ENCODE measurements around the gene TTBK2. TPM values are rescaled to one million over a fixed set of nuclear protein-coding genes. Genes with fewer than 3 reads are reported as not detected.
"Not testable (repeated sequence)": the region's sequence is repeated elsewhere in the genome, so short reads cannot be mapped to it uniquely, and the experiment has no call there.

TTBK2 gene
- total RNA-seq, 2 experiments from 2014 or later: 14.2 to 20.8 TPM

DNA sequence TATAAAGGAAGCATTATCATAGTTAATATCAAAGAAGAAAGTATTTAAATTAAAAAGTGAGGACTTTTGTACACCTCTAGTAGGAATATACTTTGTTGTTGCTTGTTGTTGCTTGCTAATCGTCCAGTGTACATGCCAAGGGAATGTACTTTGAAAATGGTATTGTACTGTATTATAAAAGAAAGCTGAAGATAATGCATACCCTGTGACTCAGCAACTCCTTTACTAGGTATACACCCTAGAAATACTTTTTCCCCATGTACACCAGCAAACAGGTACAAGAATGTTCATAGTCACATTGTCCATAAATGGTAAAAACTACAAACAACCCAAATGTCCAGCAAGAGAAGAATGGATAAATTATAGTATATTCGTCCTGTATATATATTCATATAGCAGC lies 12.0 kb downstream of the TTBK2 start:
- no peak overlapping the region for H2AFZ ChIP-seq (ENCODE audit: low read length)
- no peaks in the 10 kb centered on the region for H4K20me1 ChIP-seq (ENCODE audit: insufficient read depth, low read length)
- CTCF ChIA-PET (ENCODE audit: unreplicated experiment): no interaction called here
- DNase-seq (ENCODE audit: low spot score): no peak
- BruUV-seq (replicated peaks): no TSS peak
- H3K27ac ChIP-seq (ENCODE audit: low read depth, low read length, poor library complexity, severe bottlenecking): no peak overlapping the region
- POLR2A ChIA-PET: no interaction called here
- TF ChIP-seq EZH2phosphoT487 (IDR thresholded peaks at IDR 0.05; ENCODE audit: borderline replicate concordance, low read depth, low read length): no peak
- TF ChIP-seq CTCF (conservative IDR thresholded peaks at IDR 0.05; ENCODE audit: low read length): no peak
- intact Hi-C loops (cut with micrococcal nuclease; ENCODE audit: unreplicated experiment): no loop called here
- H3K4me1 ChIP-seq (ENCODE audit: insufficient read depth, low read length, poor library complexity, severe bottlenecking): no peaks in the 10 kb centered on the region
- no peaks in the 10 kb centered on the region for H3K9me2 ChIP-seq (ENCODE audit: insufficient read depth, low read length)
- H3K36me3 ChIP-seq (ENCODE audit: insufficient read depth, low read length): no peaks in the 10 kb centered on the region
- H3K4me2 ChIP-seq (ENCODE audit: low read length): no peak overlapping the region
- no peaks in the 10 kb centered on the region for H3K9me3 ChIP-seq (ENCODE audit: low read length)
- H3K4me3 ChIP-seq (ENCODE audit: low read depth, low read length, poor library complexity, severe bottlenecking): no peak overlapping the region
- H3K79me2 ChIP-seq (ENCODE audit: insufficient read depth, low read depth, low read length): 0 out of 2 replicates have a peak, but pooled peaks cover 5% of the 10 kb centered on the region

DNA sequence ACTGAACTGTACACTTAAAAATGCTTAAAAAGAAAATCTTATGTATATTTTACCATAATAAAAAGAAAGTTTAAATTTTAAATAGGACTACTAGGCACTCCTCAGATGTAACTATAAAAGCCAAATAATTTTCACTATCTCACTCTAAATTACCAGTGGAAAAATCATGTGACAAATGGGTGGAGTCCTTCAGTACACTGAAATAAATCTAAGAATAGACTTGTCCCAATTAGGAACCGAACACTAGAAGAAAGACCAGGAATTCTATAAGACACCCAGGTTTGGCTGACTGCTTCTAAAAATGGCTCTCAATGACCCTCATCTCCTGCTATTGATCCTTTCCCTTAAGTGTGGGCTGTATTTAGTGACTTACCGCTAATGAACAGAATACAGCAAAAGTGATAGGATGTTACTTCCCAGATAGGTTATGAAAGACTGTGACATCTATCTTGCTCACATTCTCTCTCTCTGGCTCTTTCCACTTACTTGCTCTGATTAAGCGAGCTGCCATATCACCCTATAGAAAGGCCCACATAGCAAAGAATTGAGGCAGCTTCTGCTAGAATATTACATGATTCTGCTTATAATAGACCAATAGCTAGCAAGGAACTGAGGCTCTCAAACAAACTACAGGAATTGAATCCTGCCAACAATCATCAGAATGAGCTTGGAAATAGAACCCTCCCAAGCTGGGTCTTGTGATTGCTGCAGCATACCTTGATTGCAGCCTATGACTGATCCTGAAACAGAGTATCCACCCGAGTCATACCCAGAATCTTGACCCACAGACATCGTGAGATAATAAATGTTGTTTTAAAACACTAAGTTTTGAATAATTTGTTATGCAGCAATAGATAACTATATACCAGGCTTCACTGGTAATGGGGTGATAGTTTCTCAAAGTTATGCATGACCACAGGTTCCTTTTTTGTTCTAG lies 16.9 kb downstream of the TTBK2 start:
- H3K4me3 ChIP-seq (ENCODE audit: low read depth, low read length, poor library complexity, severe bottlenecking): no peak overlapping the region
- no peaks in the 10 kb centered on the region for H3K9me2 ChIP-seq (ENCODE audit: insufficient read depth, low read length)
- CTCF ChIA-PET (ENCODE audit: unreplicated experiment): no interaction called here
- H3K79me2 ChIP-seq (ENCODE audit: insufficient read depth, low read depth, low read length): 0 out of 2 replicates have a peak, but pooled peaks cover 5% of the 10 kb centered on the region
- no peak for DNase-seq (ENCODE audit: low spot score)
- H3K36me3 ChIP-seq (ENCODE audit: insufficient read depth, low read length): no peaks in the 10 kb centered on the region
- H2AFZ ChIP-seq (ENCODE audit: low read length): no peak overlapping the region
- BruUV-seq (replicated peaks): no TSS peak
- no peak overlapping the region for H3K27ac ChIP-seq (ENCODE audit: low read depth, low read length, poor library complexity, severe bottlenecking)
- no peak for TF ChIP-seq CTCF (conservative IDR thresholded peaks at IDR 0.05; ENCODE audit: low read length)
- no peak for TF ChIP-seq EZH2phosphoT487 (IDR thresholded peaks at IDR 0.05; ENCODE audit: borderline replicate concordance, low read depth, low read length)
- H4K20me1 ChIP-seq (ENCODE audit: insufficient read depth, low read length): no peaks in the 10 kb centered on the region
- H3K4me1 ChIP-seq (ENCODE audit: insufficient read depth, low read length, poor library complexity, severe bottlenecking): no peaks in the 10 kb centered on the region
- H3K4me2 ChIP-seq (ENCODE audit: low read length): no peak overlapping the region
- H3K9me3 ChIP-seq (ENCODE audit: low read length): no peaks in the 10 kb centered on the region
- POLR2A ChIA-PET: interaction anchor here (0.9 kb wide), 1 partner anchor 16 kb away, joined by 3 read pairs; no protein-coding TSS in a partner anchor
- intact Hi-C loops (cut with micrococcal nuclease; ENCODE audit: unreplicated experiment): no loop called here

DNA sequence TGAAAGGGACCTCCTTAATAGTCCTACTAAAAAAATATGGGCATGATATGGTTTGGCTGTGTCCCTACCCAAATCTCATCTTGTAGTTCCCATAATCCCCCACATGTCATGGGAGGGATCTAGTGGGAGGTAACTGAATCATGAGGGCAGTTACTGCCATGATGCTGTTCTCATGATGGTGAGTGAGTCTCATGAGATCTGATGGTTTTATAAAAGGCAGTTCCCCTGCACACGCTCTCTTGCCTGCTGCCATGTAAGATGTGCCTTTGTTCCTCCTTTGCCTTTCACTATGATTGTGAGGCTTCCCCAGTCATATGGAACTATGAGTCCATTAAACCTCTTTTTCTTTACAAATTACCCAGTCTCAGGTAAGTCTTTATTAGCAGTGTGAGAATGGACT lies 26.7 kb downstream of the TTBK2 start:
- H3K9me2 ChIP-seq (ENCODE audit: insufficient read depth, low read length); H3K36me3 ChIP-seq (ENCODE audit: insufficient read depth, low read length); intact Hi-C loops (cut with micrococcal nuclease; ENCODE audit: unreplicated experiment); H3K27ac ChIP-seq (ENCODE audit: low read depth, low read length, poor library complexity, severe bottlenecking); H4K20me1 ChIP-seq (ENCODE audit: insufficient read depth, low read length); DNase-seq (ENCODE audit: low spot score); H3K4me3 ChIP-seq (ENCODE audit: low read depth, low read length, poor library complexity, severe bottlenecking); H3K4me2 ChIP-seq (ENCODE audit: low read length); H2AFZ ChIP-seq (ENCODE audit: low read length); BruUV-seq (replicated peaks); H3K79me2 ChIP-seq (ENCODE audit: insufficient read depth, low read depth, low read length); CTCF ChIA-PET (ENCODE audit: unreplicated experiment); H3K4me1 ChIP-seq (ENCODE audit: insufficient read depth, low read length, poor library complexity, severe bottlenecking); H3K9me3 ChIP-seq (ENCODE audit: low read length): not testable (repeated sequence)
- POLR2A ChIA-PET: interaction anchor here (0.7 to 0.9 kb wide), 2 partner anchors 12 to 25 kb away, joined by 3 to 4 read pairs; no protein-coding TSS in a partner anchor

Data from OCI-LY7 (cell line).